ENCODE data around the gene PSMB8. TPM values are rescaled to one million over a fixed set of nuclear protein-coding genes. Genes with fewer than 3 reads are reported as not detected.
"Not testable (repeated sequence)": the region's sequence is repeated elsewhere in the genome, so short reads cannot be mapped to it uniquely, and the experiment has no call there.

PSMB8 gene
- 44.9 TPM for total RNA-seq

DNA sequence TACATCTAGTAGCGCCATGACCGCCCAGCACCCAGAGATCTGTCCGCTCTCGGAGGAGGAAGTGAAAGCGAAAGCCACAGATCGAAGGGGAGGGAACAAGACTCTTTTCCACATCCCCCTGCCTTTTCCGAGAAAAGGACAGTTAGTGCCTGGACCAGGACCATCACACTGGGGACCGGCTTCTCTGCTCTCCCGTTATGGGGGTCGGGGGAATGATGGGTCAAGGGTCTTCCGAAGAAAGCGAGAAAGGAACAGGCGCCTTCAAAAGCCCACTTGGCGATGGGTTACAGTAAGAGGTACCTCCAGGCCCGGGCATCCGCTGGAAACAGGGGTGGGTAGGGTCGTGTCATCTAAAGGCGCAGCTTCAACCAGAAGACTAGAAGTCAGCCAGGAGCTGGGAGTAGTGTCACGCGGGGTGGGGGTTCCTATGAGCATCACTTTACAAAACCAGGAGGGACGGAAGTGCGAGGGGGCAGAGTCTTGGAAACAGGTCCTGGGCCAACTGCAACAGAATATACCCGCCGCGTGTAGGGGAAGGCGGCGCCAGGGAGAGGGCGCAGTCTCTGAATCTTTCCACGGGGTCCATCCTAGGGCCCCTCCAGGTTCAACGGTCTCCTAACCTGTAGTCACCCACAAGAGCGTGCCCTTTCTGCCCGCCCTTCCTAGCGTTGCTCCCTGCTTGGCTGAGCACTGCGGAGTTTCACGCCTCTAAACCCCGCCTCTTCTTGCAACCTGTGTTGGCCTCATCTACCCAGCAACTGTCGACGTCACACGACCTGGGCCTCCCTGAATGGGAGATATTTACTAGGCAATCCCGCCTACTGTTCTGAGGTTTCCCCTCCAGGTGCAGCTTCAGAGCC lies at the start of gene PSMB8:
TSS of gene PSMB8 (minus strand) at position 69 of the 860 bp plus-strand sequence. CDS start at position 18, 51 bp downstream.
- DNase-seq (ENCODE audit: low spot score): peak; percentile 98

- no peak for DNase-seq (ENCODE audit: low spot score)
Measured at GRCh38 chr6:32890831-32891230, 47.0 kb upstream of the PSMB8 start.

DNA sequence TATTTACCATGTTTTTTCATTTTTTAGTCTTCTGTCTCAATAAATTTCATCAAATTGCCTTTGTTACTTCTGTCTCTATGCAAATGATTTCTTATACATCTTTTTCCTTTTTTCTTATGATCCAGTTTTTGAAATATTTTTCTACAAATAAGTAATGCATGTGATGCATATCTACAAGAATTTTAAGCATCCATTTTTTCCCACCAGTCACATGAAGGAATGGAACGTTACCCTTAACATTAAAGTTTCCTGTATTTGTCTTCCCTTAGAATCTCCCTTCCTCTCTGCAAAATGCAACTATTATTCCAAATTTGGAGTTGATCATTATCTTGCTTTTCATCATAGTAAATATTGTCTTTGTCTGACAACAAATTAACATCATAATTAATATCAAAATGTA lies 45.7 kb upstream of the PSMB8 start:
- DNase-seq (ENCODE audit: low spot score): no peak

GRCh38 chr6:32888576-32888975 lies 44.7 kb upstream of the PSMB8 start:
- DNase-seq (ENCODE audit: low spot score): no peak

- DNase-seq (ENCODE audit: low spot score): no peak
Measured at GRCh38 chr6:32887616-32888015, 43.8 kb upstream of the PSMB8 start.

DNA sequence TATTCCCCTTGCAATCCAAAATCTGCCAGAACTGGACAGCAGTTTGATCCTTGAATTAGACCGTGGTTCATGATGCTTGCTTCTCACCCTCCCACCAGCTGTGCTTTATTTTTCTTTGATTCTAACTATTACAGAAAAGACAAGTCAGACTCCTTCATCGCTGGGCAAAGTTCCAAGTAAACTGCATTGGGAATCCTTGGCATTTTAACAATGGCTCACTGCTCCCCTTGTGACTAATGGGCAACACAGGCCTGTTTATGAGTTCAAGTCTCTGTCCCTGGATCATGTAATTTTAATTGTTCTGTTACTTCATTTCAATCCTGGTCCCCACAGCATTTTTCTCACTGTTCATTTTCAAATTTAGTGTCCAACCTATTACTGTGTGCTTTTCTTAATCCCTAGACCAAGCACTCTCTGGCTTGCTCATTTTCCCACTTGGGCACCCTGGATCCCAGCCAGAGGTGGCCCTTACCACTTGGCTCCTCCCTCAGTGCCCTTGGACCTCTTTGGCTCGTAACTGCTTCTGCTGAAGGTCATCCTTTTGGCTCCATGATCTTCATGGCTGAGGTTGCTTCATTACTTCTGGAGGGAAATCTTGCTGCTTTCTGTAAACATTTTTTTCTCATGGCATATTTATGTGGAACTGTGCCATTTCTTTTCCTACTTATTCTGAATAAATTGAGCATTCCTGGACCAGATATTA lies 43.0 kb upstream of the PSMB8 start:
- DNase-seq (ENCODE audit: low spot score): no peak

DNA sequence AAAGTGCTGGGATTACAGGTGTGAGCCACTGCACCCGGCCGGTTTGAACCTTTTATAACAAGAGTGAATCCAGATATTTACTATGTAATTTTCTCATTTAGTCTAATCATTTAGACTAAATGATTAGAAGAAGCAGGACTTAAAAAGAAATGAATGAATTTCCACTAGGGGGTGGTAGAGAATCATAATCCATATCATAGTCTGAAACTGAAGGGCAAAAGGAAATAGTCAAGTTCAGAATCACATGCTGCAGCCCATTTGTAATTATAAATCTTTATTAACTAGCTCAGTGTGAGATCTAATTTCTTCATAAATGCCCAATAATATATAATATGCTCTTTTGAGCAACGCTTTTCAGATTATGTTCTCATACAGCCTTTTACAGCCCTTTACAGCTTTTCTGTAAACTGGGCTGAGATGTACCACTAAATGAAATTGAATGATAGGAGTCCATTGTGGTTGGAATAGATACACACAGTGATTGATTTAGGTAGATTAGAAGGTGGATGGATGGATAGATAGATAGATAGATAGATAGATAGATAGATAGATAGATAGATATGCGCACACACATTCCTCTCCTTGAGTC lies 41.9 kb upstream of the PSMB8 start:
- no peak for DNase-seq (ENCODE audit: low spot score)

DNA sequence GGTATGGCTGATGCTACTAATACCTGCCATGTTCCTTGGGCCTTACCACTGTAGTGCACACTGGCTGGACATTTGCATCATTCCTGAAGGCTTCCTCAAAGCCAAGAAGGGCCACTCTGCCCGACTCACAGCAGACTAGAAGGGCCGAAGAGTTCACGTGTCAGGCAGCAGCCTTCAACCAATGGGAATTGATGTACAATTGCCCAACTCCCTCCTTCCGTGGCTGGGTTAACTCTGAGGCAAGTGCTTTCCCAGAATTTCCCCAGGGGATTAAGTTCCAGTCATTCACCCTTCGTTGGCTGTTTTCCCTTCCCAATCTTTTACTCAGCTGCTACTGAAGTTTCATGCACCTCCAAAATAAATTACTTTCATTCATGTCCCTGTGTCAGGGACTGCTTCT lies 39.9 kb upstream of the PSMB8 start:
- DNase-seq (ENCODE audit: low spot score): no peak

DNA sequence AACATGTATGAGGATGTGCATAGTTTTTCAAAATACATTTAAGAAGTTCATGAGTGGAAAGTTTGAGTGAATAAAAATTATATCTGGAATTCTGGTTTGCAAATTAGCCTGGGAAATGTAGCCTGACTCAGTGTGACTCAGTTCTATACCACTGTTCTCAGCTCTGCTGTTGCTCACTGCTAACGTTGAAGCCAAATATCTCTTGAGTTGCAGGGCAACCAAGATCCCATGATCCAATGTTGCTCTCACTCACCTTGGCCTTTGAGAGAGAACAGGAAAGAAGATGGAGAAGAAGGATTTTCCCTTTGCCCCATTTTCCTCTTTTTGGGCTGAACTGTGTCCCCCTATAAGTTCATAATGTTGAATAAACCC lies 39.0 kb upstream of the PSMB8 start:
- no peak for DNase-seq (ENCODE audit: low spot score)

GRCh38 chr6:32880962-32881361 lies 37.1 kb upstream of the PSMB8 start:
- not testable (repeated sequence) for DNase-seq (ENCODE audit: low spot score)

- DNase-seq (ENCODE audit: low spot score): no peak
Measured at GRCh38 chr6:32879691-32880090, 35.8 kb upstream of the PSMB8 start.

DNA sequence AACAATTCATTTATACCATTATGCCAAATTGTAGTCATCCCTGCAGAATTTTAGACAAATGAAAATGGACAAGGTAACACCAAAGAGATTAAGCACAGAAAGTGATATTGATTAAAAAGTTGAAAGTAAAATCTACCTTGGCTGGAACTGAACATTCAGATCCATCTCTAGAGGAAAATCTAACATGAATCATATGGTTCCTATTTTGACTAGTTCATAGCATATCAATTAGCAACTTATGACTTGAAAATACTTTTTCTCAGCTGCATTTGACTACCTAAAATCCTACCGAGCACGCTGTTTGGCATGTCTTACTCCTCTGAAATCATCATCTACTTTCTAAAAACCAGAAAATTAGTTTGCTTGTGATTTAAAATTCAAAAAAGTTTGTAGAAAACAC lies 32.8 kb upstream of the PSMB8 start:
- no peak for DNase-seq (ENCODE audit: low spot score)

DNA sequence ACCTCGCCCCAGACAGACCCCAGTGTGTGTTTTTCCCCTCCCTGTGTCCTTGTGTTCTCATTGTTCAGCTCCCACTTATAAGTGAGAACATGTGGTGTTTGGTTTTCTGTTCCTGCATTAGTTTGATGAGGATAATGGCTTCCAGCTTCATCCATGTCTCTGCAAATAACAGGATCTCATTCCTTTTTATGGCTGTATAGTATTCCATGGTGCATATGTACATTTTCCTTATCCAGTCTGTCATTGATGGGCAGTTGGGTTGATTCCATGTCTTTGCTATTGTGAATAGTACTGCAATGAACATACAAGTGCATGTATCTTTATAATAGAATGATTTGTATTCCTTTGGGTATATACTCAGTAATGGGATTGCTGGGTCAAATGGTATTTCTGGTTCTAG lies 30.1 kb upstream of the PSMB8 start:
- DNase-seq (ENCODE audit: low spot score): not testable (repeated sequence)

- peak; percentile 83 for DNase-seq (ENCODE audit: low spot score)
Measured at GRCh38 chr6:32868257-32868788, 24.5 kb upstream of the PSMB8 start.

DNA sequence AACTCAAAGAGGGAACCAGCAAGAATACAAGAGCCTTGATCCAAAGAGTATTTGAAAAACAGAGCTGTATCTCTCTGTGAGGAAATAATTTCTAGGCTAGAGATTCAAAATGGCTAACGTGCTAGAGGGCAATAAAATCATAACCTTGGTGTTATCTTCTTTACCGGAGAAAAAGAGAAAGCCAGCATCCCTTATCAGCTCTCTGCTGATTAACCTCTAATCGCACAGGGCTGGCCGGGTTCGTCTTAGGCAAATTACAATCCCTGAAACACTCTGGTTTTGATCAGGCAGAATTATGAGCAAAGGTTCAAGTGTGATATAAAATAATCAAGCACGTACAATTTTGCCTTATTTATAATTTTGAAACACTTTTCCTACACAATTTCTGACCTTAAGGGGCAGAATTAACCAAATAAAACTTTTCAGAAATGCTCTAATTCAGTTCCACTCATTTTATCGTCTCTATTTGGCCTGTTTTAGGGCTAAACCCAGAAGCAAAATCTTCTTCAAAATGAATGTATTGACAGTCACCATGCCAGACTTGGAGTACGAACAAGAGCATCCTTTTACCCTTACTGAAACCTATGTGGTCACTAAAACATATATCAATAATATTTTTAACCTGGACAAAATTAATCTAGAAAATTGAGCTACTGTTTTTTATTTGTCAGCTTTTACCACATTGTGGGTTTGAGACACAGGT lies 23.9 kb upstream of the PSMB8 start:
- no peak for DNase-seq (ENCODE audit: low spot score)

- no peak for DNase-seq (ENCODE audit: low spot score)
Measured at GRCh38 chr6:32867022-32867477, 23.2 kb upstream of the PSMB8 start.

DNA sequence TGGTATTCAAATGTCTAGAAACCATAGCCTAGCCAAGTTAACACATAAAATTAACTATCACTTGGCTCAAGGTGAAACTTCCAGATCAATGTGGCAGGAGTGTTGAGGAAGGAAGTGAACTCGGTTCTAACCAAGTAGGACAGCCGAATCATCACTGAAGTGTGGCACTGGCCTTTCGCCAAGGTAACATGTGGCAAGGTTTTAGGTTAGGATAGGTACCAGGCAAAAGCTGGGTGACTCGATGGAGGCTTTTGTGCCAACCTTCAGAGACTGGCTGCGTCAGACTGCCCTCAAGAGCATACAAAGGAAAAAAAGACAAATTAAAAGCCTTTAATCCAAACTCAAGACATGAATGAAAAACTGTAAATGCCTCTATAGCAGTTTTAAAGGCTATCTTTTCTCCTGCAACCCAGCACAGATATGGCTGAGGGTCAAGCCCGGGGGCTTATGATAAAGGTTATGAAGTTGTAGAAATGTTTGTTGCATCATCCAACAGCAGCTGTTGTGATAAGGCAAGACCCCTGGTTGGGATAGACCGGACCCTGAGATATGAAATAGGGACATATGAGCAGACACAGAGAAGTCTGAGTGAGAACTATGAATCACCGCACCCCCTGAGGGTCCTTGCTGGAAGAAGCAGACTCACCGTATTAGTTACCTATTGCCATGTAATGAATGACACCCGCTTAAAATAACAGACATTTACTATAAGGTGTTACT lies 22.0 kb upstream of the PSMB8 start:
- DNase-seq (ENCODE audit: low spot score): no peak

DNA sequence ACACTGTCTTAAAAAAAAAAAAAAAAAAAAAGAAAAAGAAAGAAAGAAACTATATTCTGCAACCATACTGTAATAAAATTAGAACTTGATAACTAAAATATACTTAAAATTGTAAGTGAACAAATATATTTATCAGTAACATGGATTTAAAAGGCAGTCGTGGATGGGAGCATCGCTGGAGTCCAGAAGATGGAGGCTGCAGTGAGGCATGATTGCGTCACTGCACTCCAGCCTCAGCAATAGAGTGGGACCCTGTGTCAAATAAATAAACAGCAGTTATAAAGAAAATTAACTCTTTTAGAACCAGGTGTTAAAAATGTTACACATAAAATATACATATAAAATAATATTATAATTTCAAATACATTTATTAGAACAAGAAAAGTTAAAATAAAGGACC lies 18.9 kb upstream of the PSMB8 start:
- DNase-seq (ENCODE audit: low spot score): no peak

DNA sequence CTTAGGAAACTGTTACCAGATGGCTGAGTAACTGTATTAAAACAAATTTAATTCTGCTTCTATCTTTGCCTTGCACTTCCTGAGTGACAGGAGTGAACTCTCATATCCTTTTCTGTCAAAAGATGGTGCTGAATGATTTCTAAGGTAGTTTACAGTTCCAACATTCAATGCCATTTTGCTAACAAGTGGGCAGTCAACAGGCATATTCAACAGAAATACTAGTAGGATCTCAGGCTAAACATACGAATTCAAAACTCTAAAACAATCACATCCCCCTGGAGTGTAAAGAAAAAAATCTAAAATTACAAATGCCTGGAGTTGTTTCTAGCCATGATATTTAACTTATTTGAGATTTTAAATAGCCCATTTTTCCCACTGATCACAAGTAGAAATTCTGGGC lies 16.8 kb upstream of the PSMB8 start:
- no peak for DNase-seq (ENCODE audit: low spot score)

- no peak for DNase-seq (ENCODE audit: low spot score)
Measured at GRCh38 chr6:32858194-32858593, 14.3 kb upstream of the PSMB8 start.
